Liver (tissue), 9 donors: ENCODE data around the gene PAXX. TPM values are rescaled to one million over a fixed set of nuclear protein-coding genes. Genes with fewer than 3 reads are reported as not detected.

Experiments
- DNase-seq: peaks from one replicate; pipeline ENCODE4 v3.0.0-alpha.2; 2017; ENCODE audit warnings: low spot score
- H3K27ac ChIP-seq, 2 donors: one replicate each; pipeline ENCODE4 v1.7.0; 2013; ENCODE audit warnings: inconsistent platforms in 2 of 2, low read length in 2 of 2, control low read depth in 1 of 2, low read depth in 1 of 2, mild to moderate bottlenecking in 1 of 2
- H3K27me3 ChIP-seq, 4 donors: one replicate each; pipeline versions ENCODE4 v1.6.1 to v1.7.0; 2013; ENCODE audit warnings: low read length in 3 of 4, inconsistent platforms in 1 of 4, mild to moderate bottlenecking in 1 of 4, moderate library complexity in 1 of 4; ENCODE audit not compliant: control insufficient read depth in 4 of 4, insufficient read depth in 4 of 4
- H3K36me3 ChIP-seq, 4 donors: one replicate each; pipeline versions ENCODE4 v1.6.1 to v1.7.0; 2013; ENCODE audit warnings: low read length in 3 of 4, mild to moderate bottlenecking in 3 of 4, low read depth in 1 of 4, moderate library complexity in 1 of 4; ENCODE audit not compliant: control insufficient read depth in 4 of 4, insufficient read depth in 3 of 4
- H3K4me1 ChIP-seq, 4 donors: one replicate each; pipeline versions ENCODE4 v1.6.1 to v1.7.0; 2013; ENCODE audit warnings: low read length in 3 of 4, mild to moderate bottlenecking in 3 of 4, moderate library complexity in 1 of 4; ENCODE audit not compliant: control insufficient read depth in 4 of 4, insufficient read depth in 4 of 4
- H3K4me3 ChIP-seq, 3 donors: one replicate each; pipeline versions ENCODE4 v1.6.1 to v1.7.0; 2013; ENCODE audit warnings: low read length in 3 of 3, control low read depth in 1 of 3, low read depth in 1 of 3, mild to moderate bottlenecking in 1 of 3
- H3K9ac ChIP-seq, 2 donors: one replicate each; pipeline ENCODE4 v1.7.0; 2013; ENCODE audit warnings: low read length in 2 of 2, mild to moderate bottlenecking in 2 of 2, moderate library complexity in 2 of 2, control low read depth in 1 of 2, low read depth in 1 of 2
- H3K9me3 ChIP-seq, 4 donors: one replicate each; pipeline versions ENCODE4 v1.6.1 to v1.7.0; 2013; ENCODE audit warnings: low read length in 3 of 4; ENCODE audit not compliant: control insufficient read depth in 4 of 4
- EGR1 ChIP-seq, 2 donors: IDR thresholded peaks; 2 replicates each; pipeline ENCODE4 v1.6.1; 2016 to 2018; ENCODE audit warnings: antibody characterized with exemption in 2 of 2, low read depth in 2 of 2
- FOXA2 ChIP-seq: IDR thresholded peaks from 2 replicates; pipeline ENCODE4 v1.6.1; 2016; ENCODE audit warnings: antibody characterized with exemption
- GABPA ChIP-seq, 2 donors: IDR thresholded peaks in 1 of 2; conservative IDR thresholded peaks in 1 of 2; 2 replicates each; pipeline ENCODE4 v1.6.1; 2016; ENCODE audit warnings: antibody characterized with exemption in 2 of 2, mild to moderate bottlenecking in 1 of 2, moderate library complexity in 1 of 2
- HNF4A ChIP-seq, 2 donors: conservative IDR thresholded peaks; 2 replicates each; pipeline ENCODE4 v1.6.1; 2016; ENCODE audit warnings: antibody characterized with exemption in 2 of 2, mild to moderate bottlenecking in 2 of 2
- HNF4G ChIP-seq: IDR thresholded peaks from 2 replicates; pipeline ENCODE4 v1.6.1; 2016; ENCODE audit warnings: antibody characterized with exemption
- JUND ChIP-seq, 2 donors: IDR thresholded peaks; 2 replicates each; pipeline ENCODE4 v1.6.1; 2016; ENCODE audit warnings: antibody characterized with exemption in 2 of 2
- NR2F2 ChIP-seq: IDR thresholded peaks from 2 replicates; pipeline ENCODE4 v1.6.1; 2016; ENCODE audit warnings: antibody characterized with exemption
- RXRA ChIP-seq, 2 donors: IDR thresholded peaks; 2 replicates each; pipeline ENCODE4 v1.6.1; 2017 to 2018; ENCODE audit warnings: antibody characterized with exemption in 2 of 2, mild to moderate bottlenecking in 1 of 2
- SP1 ChIP-seq: IDR thresholded peaks from 2 replicates; pipeline ENCODE4 v1.6.1; 2018; ENCODE audit warnings: antibody characterized with exemption, mild to moderate bottlenecking
- TAF1 ChIP-seq: conservative IDR thresholded peaks from 2 replicates; pipeline ENCODE4 v1.6.1; 2016; ENCODE audit warnings: antibody characterized with exemption, mild to moderate bottlenecking
- YY1 ChIP-seq: IDR thresholded peaks from 2 replicates; pipeline ENCODE4 v1.6.1; 2016; ENCODE audit warnings: antibody characterized with exemption, mild to moderate bottlenecking
- WGBS: extraction: QIAGEN DNeasy Blood & Tissue Kit; methylation state at CpG from one replicate; pipeline ENCODE4 v1.1.7; 2013; 5-methylcytosine and 5-hydroxymethylcytosine counted together
- polyA plus RNA-seq, 2 donors: library from polyadenylated mRNA; stranded (reverse) in 1 of 2; unstranded in 1 of 2; fragments of 200-250 nt in 1 of 2; fragments of >200 nt in 1 of 2; fragmentation: Nextera tagmentation in 1 of 2; extraction: Ambion mirVana in 1 of 2; gene quantifications; one replicate each; pipeline versions ENCODE4 v1.2.1 to v1.2.3, GENCODE V29; 2013 to 2015
- total RNA-seq, 2 donors: library from RNA; depleted of rRNA; stranded (reverse); fragments of >200 nt; gene quantifications; one replicate each; pipeline ENCODE4 v1.2.3, GENCODE V29; 2014
- TF ChIP-seq, protein P1 (sequence below): IDR thresholded peaks from 2 replicates; pipeline ENCODE4 v1.6.1; 2016; ENCODE audit warnings: antibody characterized with exemption
- TF ChIP-seq, protein P2 (sequence below): IDR thresholded peaks from 2 replicates; pipeline ENCODE4 v1.6.1; 2016; ENCODE audit warnings: antibody characterized with exemption, mild to moderate bottlenecking
- TF ChIP-seq, protein P3 (sequence below): fragments of 150-350 bp; IDR thresholded peaks from 2 replicates; pipeline ENCODE4 v1.5.1; 2017; ENCODE audit warnings: improper control_type of control experiment, low read depth, low read length; ENCODE audit not compliant: missing input control
- TF ChIP-seq, protein P4 (sequence below): IDR thresholded peaks from 2 replicates; pipeline ENCODE4 v1.6.1; 2016; ENCODE audit warnings: antibody characterized with exemption
- donor health status: healthy.
- donor health status: healthy.
- donor health status: healthy.
- donor health status: healthy.
- donor health status: healthy.

Gene PAXX
- total and polyA plus RNA-seq, 4 donors: 7.3 to 34.1 (median 19.2) TPM

DNA sequence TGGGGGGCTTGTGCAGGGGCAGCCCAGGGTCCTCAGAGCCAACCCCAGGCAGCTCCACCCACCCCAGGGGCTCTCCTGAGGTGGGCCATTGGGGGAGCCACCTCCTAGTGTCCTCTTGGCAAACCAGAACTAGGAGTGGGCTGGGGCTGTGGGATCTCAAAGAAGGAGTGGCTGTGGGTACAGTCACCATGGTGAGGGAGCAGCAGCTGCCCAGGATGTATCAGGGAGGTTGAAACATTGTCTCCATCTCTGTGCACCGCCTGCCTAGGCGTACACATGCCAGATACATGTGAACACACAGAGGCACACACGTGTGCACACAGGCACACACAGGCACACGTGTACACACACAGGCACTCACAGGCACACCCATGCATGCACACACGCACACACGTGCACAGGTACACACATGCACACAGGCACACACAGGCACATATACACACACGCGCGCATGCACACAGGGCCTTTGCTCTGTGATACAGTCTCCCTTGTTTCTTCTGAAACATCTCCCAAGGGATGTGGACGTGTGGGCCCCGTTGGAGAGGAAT lies 29.4 kb upstream of the PAXX start:
- H3K4me3 ChIP-seq: no peak overlapping the region
- TF ChIP-seq, protein P1, sequence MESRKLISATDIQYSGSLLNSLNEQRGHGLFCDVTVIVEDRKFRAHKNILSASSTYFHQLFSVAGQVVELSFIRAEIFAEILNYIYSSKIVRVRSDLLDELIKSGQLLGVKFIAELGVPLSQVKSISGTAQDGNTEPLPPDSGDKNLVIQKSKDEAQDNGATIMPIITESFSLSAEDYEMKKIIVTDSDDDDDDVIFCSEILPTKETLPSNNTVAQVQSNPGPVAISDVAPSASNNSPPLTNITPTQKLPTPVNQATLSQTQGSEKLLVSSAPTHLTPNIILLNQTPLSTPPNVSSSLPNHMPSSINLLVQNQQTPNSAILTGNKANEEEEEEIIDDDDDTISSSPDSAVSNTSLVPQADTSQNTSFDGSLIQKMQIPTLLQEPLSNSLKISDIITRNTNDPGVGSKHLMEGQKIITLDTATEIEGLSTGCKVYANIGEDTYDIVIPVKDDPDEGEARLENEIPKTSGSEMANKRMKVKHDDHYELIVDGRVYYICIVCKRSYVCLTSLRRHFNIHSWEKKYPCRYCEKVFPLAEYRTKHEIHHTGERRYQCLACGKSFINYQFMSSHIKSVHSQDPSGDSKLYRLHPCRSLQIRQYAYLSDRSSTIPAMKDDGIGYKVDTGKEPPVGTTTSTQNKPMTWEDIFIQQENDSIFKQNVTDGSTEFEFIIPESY: no peak
- TF ChIP-seq NR2F2 (no peak), HNF4A (conservative IDR thresholded peaks at IDR 0.05) (no peak), FOXA2 (no peak), RXRA (IDR thresholded peaks at IDR 0.05) (no peak)
- TF ChIP-seq, protein P2, sequence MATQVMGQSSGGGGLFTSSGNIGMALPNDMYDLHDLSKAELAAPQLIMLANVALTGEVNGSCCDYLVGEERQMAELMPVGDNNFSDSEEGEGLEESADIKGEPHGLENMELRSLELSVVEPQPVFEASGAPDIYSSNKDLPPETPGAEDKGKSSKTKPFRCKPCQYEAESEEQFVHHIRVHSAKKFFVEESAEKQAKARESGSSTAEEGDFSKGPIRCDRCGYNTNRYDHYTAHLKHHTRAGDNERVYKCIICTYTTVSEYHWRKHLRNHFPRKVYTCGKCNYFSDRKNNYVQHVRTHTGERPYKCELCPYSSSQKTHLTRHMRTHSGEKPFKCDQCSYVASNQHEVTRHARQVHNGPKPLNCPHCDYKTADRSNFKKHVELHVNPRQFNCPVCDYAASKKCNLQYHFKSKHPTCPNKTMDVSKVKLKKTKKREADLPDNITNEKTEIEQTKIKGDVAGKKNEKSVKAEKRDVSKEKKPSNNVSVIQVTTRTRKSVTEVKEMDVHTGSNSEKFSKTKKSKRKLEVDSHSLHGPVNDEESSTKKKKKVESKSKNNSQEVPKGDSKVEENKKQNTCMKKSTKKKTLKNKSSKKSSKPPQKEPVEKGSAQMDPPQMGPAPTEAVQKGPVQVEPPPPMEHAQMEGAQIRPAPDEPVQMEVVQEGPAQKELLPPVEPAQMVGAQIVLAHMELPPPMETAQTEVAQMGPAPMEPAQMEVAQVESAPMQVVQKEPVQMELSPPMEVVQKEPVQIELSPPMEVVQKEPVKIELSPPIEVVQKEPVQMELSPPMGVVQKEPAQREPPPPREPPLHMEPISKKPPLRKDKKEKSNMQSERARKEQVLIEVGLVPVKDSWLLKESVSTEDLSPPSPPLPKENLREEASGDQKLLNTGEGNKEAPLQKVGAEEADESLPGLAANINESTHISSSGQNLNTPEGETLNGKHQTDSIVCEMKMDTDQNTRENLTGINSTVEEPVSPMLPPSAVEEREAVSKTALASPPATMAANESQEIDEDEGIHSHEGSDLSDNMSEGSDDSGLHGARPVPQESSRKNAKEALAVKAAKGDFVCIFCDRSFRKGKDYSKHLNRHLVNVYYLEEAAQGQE: no peak
- no peaks in the 10 kb centered on the region for H3K27me3 ChIP-seq
- DNase-seq: no peak
- no peaks in the 10 kb centered on the region for H3K36me3 ChIP-seq
- H3K27ac ChIP-seq: no peak overlapping the region
- H3K9ac ChIP-seq: no peak overlapping the region
- H3K4me1 ChIP-seq: peaks cover 0 to 2% (median 0%) of the 10 kb centered on the region in 4 donors
- 94% methylated on average over 11 of the region's 11 CpGs for WGBS
- no peaks in the 10 kb centered on the region for H3K9me3 ChIP-seq

DNA sequence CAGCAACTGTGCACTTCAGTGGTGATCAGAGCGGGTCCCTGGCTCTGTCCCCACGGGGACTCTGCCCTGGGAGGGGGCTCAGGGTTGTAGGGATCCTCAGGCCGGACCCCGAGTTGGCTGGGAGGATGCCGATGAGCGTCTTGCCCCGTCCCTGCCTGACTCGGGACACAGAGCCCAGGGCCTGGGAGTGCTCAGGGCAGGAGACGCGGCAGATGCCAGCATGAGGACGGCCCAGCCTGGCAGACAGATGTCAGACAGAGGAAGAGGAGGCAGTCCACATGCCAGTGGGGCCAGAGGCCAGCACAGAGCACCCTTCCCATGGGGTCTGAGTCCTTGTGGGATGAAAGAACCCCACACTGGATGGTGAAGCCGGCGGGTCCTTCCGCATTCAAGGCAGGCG lies 28.9 kb upstream of the PAXX start:
- H3K4me1 ChIP-seq: peaks cover 0 to 2% (median 0%) of the 10 kb centered on the region in 4 donors
- WGBS: 91% methylated on average over 15 of the region's 15 CpGs

DNA sequence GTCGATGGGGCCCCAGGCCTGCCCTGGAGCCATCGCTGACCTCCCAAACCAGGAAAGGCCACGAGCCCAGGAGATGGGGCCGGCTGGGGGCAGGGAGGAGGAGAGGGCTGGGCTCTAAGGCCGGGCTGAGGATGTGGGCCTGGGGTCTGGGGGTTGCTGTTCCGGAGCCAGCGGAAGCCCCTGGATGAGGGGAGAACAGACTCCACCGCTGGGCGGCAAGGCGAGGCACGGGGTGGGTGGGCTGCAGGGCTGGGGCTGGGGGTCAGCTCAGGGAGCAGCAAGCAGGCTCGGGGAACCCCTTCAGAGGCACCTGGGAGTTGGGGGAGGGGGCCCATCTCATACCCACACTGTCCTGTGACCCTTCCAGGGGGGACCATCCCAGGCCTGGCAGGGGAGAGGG lies 28.5 kb upstream of the PAXX start:
- H3K4me1 ChIP-seq: peaks cover 0 to 2% (median 0%) of the 10 kb centered on the region in 4 donors
- WGBS: 91% methylated on average over 12 of the region's 12 CpGs
- DNase-seq: no peak
- no peak overlapping the region for H3K9ac ChIP-seq
- no peaks in the 10 kb centered on the region for H3K9me3 ChIP-seq
- no peak overlapping the region for H3K4me3 ChIP-seq
- H3K27me3 ChIP-seq: no peaks in the 10 kb centered on the region
- no peaks in the 10 kb centered on the region for H3K36me3 ChIP-seq
- no peak overlapping the region for H3K27ac ChIP-seq
- TF ChIP-seq TAF1: no peak
- no peak for TF ChIP-seq EGR1 (IDR thresholded peaks at IDR 0.05; ENCODE audit: low read depth in 2 of 2)
- no peak for TF ChIP-seq HNF4A (conservative IDR thresholded peaks at IDR 0.05)
- TF ChIP-seq, protein P3, sequence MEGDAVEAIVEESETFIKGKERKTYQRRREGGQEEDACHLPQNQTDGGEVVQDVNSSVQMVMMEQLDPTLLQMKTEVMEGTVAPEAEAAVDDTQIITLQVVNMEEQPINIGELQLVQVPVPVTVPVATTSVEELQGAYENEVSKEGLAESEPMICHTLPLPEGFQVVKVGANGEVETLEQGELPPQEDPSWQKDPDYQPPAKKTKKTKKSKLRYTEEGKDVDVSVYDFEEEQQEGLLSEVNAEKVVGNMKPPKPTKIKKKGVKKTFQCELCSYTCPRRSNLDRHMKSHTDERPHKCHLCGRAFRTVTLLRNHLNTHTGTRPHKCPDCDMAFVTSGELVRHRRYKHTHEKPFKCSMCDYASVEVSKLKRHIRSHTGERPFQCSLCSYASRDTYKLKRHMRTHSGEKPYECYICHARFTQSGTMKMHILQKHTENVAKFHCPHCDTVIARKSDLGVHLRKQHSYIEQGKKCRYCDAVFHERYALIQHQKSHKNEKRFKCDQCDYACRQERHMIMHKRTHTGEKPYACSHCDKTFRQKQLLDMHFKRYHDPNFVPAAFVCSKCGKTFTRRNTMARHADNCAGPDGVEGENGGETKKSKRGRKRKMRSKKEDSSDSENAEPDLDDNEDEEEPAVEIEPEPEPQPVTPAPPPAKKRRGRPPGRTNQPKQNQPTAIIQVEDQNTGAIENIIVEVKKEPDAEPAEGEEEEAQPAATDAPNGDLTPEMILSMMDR: no peak
- TF ChIP-seq HNF4G: no peak
- TF ChIP-seq JUND (IDR thresholded peaks at IDR 0.05): no peak
- no peak for TF ChIP-seq YY1
- no peak for TF ChIP-seq RXRA (IDR thresholded peaks at IDR 0.05)
- TF ChIP-seq NR2F2: no peak
- no peak for TF ChIP-seq SP1
- TF ChIP-seq GABPA (IDR thresholded peaks at IDR 0.05 in 1 of 2, conservative IDR thresholded peaks at IDR 0.05 in 1 of 2): no peak
- TF ChIP-seq FOXA2: no peak
- TF ChIP-seq, protein P2: no peak

More for the DNA sequence above, 28.9 kb upstream of the PAXX start:
- no peak for DNase-seq
- no peaks in the 10 kb centered on the region for H3K36me3 ChIP-seq
- no peak overlapping the region for H3K4me3 ChIP-seq
- H3K9ac ChIP-seq: no peak overlapping the region
- H3K27me3 ChIP-seq: no peaks in the 10 kb centered on the region
- no peaks in the 10 kb centered on the region for H3K9me3 ChIP-seq
- no peak for TF ChIP-seq NR2F2
- TF ChIP-seq GABPA (IDR thresholded peaks at IDR 0.05 in 1 of 2, conservative IDR thresholded peaks at IDR 0.05 in 1 of 2): no peak
- TF ChIP-seq, protein P4, sequence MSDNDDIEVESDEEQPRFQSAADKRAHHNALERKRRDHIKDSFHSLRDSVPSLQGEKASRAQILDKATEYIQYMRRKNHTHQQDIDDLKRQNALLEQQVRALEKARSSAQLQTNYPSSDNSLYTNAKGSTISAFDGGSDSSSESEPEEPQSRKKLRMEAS: no peak
- no peak for TF ChIP-seq HNF4A (conservative IDR thresholded peaks at IDR 0.05)
- no peak overlapping the region for H3K27ac ChIP-seq
